ENCODE measurements around the gene CHCHD3.
"Not testable (repeated sequence)": the region's sequence is repeated elsewhere in the genome, so short reads cannot be mapped to it uniquely, and the experiment has no call there.

Gene CHCHD3

GRCh38 chr7:132937286-132937685, 144.6 kb downstream of the CHCHD3 start:
- Mint-ChIP-seq H3K27me3 (no peaks in the 10 kb centered on the region), H3K27ac (no peak overlapping the region), H3K4me1 (peaks cover 4% of the 10 kb centered on the region), H3K36me3 (peaks cover 27% of the 10 kb centered on the region), H3K4me3 (no peak overlapping the region), H3K9me3 (no peaks in the 10 kb centered on the region)

- Mint-ChIP-seq H3K4me3 (no peak overlapping the region), H3K27me3 (no peaks in the 10 kb centered on the region), H3K4me1 (peaks cover 4% of the 10 kb centered on the region), H3K27ac (no peak overlapping the region), H3K36me3 (peaks cover 22% of the 10 kb centered on the region), H3K9me3 (no peaks in the 10 kb centered on the region)
Observed at GRCh38 chr7:132935608-132936007, 146.3 kb downstream of the CHCHD3 start.

- Mint-ChIP-seq H3K4me3 (no peak overlapping the region), H3K27me3 (no peaks in the 10 kb centered on the region), H3K36me3 (peaks cover 28% of the 10 kb centered on the region), H3K27ac (no peak overlapping the region), H3K9me3 (no peaks in the 10 kb centered on the region), H3K4me1 (peaks cover 4% of the 10 kb centered on the region)
Observed at GRCh38 chr7:132934017-132934416, 147.9 kb downstream of the CHCHD3 start.

GRCh38 chr7:132933072-132933458, 148.8 kb downstream of the CHCHD3 start:
- peaks cover 23% of the 10 kb centered on the region for H3K36me3 Mint-ChIP-seq
- H3K27me3 Mint-ChIP-seq = no peaks in the 10 kb centered on the region
- H3K4me1 Mint-ChIP-seq = peaks cover 4% of the 10 kb centered on the region
- peak overlapping the region; percentile 15 for H3K27ac Mint-ChIP-seq
- no peak overlapping the region for H3K4me3 Mint-ChIP-seq
- no peaks in the 10 kb centered on the region for H3K9me3 Mint-ChIP-seq

- Mint-ChIP-seq H3K4me1 (peaks cover 4% of the 10 kb centered on the region), H3K4me3 (no peak overlapping the region), H3K27ac (peak overlapping the region; percentile 20), H3K36me3 (peaks cover 23% of the 10 kb centered on the region), H3K9me3 (no peaks in the 10 kb centered on the region), H3K27me3 (no peaks in the 10 kb centered on the region)
Observed at GRCh38 chr7:132932296-132933071, 149.4 kb downstream of the CHCHD3 start.

- Mint-ChIP-seq H3K4me3 (no peak overlapping the region), H3K36me3 (peaks cover 27% of the 10 kb centered on the region)
Observed at GRCh38 chr7:132930881-132931280, 151.0 kb downstream of the CHCHD3 start.

GRCh38 chr7:132929944-132930343, 151.9 kb downstream of the CHCHD3 start:
- H3K4me3 Mint-ChIP-seq, H3K27me3 Mint-ChIP-seq, H3K9me3 Mint-ChIP-seq, H3K27ac Mint-ChIP-seq, H3K4me1 Mint-ChIP-seq: not testable (repeated sequence)
- peaks cover 26% of the 10 kb centered on the region for H3K36me3 Mint-ChIP-seq

More at GRCh38 chr7:132930881-132931280, 151.0 kb downstream of the CHCHD3 start:
- Mint-ChIP-seq H3K27me3 (no peaks in the 10 kb centered on the region), H3K27ac (no peak overlapping the region), H3K4me1 (peaks cover 4% of the 10 kb centered on the region), H3K9me3 (no peaks in the 10 kb centered on the region)

GRCh38 chr7:132919771-132920170, 162.1 kb downstream of the CHCHD3 start:
- Mint-ChIP-seq H3K4me1 (no peaks in the 10 kb centered on the region), H3K4me3 (no peak overlapping the region), H3K27ac (no peak overlapping the region), H3K9me3 (no peaks in the 10 kb centered on the region), H3K27me3 (no peaks in the 10 kb centered on the region), H3K36me3 (peaks cover 17% of the 10 kb centered on the region)

GRCh38 chr7:132915647-132916046, 166.2 kb downstream of the CHCHD3 start:
- Mint-ChIP-seq H3K9me3 (no peaks in the 10 kb centered on the region), H3K36me3 (peaks cover 33% of the 10 kb centered on the region), H3K4me3 (no peak overlapping the region)

GRCh38 chr7:132910657-132911056, 171.2 kb downstream of the CHCHD3 start:
- Mint-ChIP-seq H3K27ac (no peak overlapping the region), H3K27me3 (no peaks in the 10 kb centered on the region), H3K36me3 (peaks cover 34% of the 10 kb centered on the region), H3K9me3 (no peaks in the 10 kb centered on the region), H3K4me1 (no peaks in the 10 kb centered on the region), H3K4me3 (no peak overlapping the region)

More at GRCh38 chr7:132915647-132916046, 166.2 kb downstream of the CHCHD3 start:
- Mint-ChIP-seq H3K4me1 (no peaks in the 10 kb centered on the region), H3K27ac (no peak overlapping the region), H3K27me3 (no peaks in the 10 kb centered on the region)

GRCh38 chr7:132907380-132907940, 174.4 kb downstream of the CHCHD3 start:
- Mint-ChIP-seq H3K9me3 (no peaks in the 10 kb centered on the region), H3K27ac (peak overlapping the region; percentile 69), H3K36me3 (peaks cover 39% of the 10 kb centered on the region)

GRCh38 chr7:132906193-132906835, 175.6 kb downstream of the CHCHD3 start:
- peaks cover 7% of the 10 kb centered on the region for H3K4me1 Mint-ChIP-seq
- no peak overlapping the region for H3K27ac Mint-ChIP-seq
- H3K9me3 Mint-ChIP-seq = no peaks in the 10 kb centered on the region
- H3K4me3 Mint-ChIP-seq = no peak overlapping the region
- no peaks in the 10 kb centered on the region for H3K27me3 Mint-ChIP-seq
- peaks cover 36% of the 10 kb centered on the region for H3K36me3 Mint-ChIP-seq

More at GRCh38 chr7:132907380-132907940, 174.4 kb downstream of the CHCHD3 start:
- Mint-ChIP-seq H3K4me1 (peaks cover 7% of the 10 kb centered on the region), H3K27me3 (no peaks in the 10 kb centered on the region), H3K4me3 (no peak overlapping the region)

- H3K27me3 Mint-ChIP-seq, H3K4me3 Mint-ChIP-seq, H3K27ac Mint-ChIP-seq, H3K9me3 Mint-ChIP-seq, H3K4me1 Mint-ChIP-seq: not testable (repeated sequence)
- peaks cover 32% of the 10 kb centered on the region for H3K36me3 Mint-ChIP-seq
Observed at GRCh38 chr7:132905136-132905535, 176.8 kb downstream of the CHCHD3 start.

- peaks cover 31% of the 10 kb centered on the region for H3K36me3 Mint-ChIP-seq
Observed at GRCh38 chr7:132904209-132904608, 177.7 kb downstream of the CHCHD3 start.

GRCh38 chr7:132902294-132902693, 179.6 kb downstream of the CHCHD3 start:
- not testable (repeated sequence) for H3K4me3 Mint-ChIP-seq, H3K4me1 Mint-ChIP-seq, H3K27ac Mint-ChIP-seq, H3K9me3 Mint-ChIP-seq, H3K27me3 Mint-ChIP-seq
- peaks cover 31% of the 10 kb centered on the region for H3K36me3 Mint-ChIP-seq

More at GRCh38 chr7:132904209-132904608, 177.7 kb downstream of the CHCHD3 start:
- H3K9me3 Mint-ChIP-seq = no peaks in the 10 kb centered on the region
- H3K4me3 Mint-ChIP-seq = no peak overlapping the region
- peaks cover 7% of the 10 kb centered on the region for H3K4me1 Mint-ChIP-seq
- no peak overlapping the region for H3K27ac Mint-ChIP-seq
- no peaks in the 10 kb centered on the region for H3K27me3 Mint-ChIP-seq

GRCh38 chr7:132901241-132901640, 180.6 kb downstream of the CHCHD3 start:
- H3K27ac Mint-ChIP-seq = no peak overlapping the region
- H3K4me1 Mint-ChIP-seq = peaks cover 7% of the 10 kb centered on the region
- H3K4me3 Mint-ChIP-seq = no peak overlapping the region
- H3K9me3 Mint-ChIP-seq = no peaks in the 10 kb centered on the region
- peaks cover 31% of the 10 kb centered on the region for H3K36me3 Mint-ChIP-seq
- H3K27me3 Mint-ChIP-seq = no peaks in the 10 kb centered on the region

Data from activated naive CD4-positive, alpha-beta T cell treated with anti-CD3 and anti-CD28 coated beads, Interleukin-2, amount 50 U/mL, for 24 hours (primary cell).